Lung (tissue), 12 donors: ENCODE data around the gene CCDC146. TPM values are rescaled to one million over a fixed set of nuclear protein-coding genes. Genes with fewer than 3 reads are reported as not detected.

Experiments used
- ATAC-seq: fragments of 200-7000 bp; cut with Tn5 transposase; one replicate; pipeline ENCODE4 v1.9.1; 2020; ENCODE audit warnings: moderate number of reproducible peaks; ENCODE audit not compliant: insufficient read depth, low FRiP score
- DNase-seq, 3 donors: peaks; one replicate each; pipeline ENCODE4 v3.0.0-alpha.2; 2013 to 2017
- H3K27ac ChIP-seq, 2 donors: one replicate each; pipeline ENCODE4 v1.5.1; 2013; ENCODE audit warnings: mild to moderate bottlenecking in 2 of 2, moderate library complexity in 2 of 2, control low read depth in 1 of 2, inconsistent platforms in 1 of 2, low read depth in 1 of 2, low read length in 1 of 2
- H3K27me3 ChIP-seq, 3 donors: one replicate each; pipeline ENCODE4 v1.5.1; 2013; ENCODE audit warnings: low read length in 2 of 3; ENCODE audit not compliant: control insufficient read depth in 3 of 3, insufficient read depth in 3 of 3
- H3K36me3 ChIP-seq, 4 donors: one replicate each; pipeline ENCODE4 v1.5.1; 2013; ENCODE audit warnings: low read length in 4 of 4, mild to moderate bottlenecking in 1 of 4, moderate library complexity in 1 of 4; ENCODE audit not compliant: control insufficient read depth in 4 of 4, insufficient read depth in 4 of 4
- H3K4me1 ChIP-seq, 5 donors: one replicate each; pipeline ENCODE4 v1.5.1; 2013; ENCODE audit warnings: low read length in 5 of 5, mild to moderate bottlenecking in 2 of 5, moderate library complexity in 1 of 5; ENCODE audit not compliant: control insufficient read depth in 5 of 5, insufficient read depth in 5 of 5
- H3K4me3 ChIP-seq: one replicate; pipeline ENCODE4 v1.5.1; 2013; ENCODE audit warnings: mild to moderate bottlenecking, control low read depth, moderate library complexity
- H3K9ac ChIP-seq, 2 donors: one replicate each; pipeline ENCODE4 v1.5.1; 2013; ENCODE audit warnings: low read length in 2 of 2, control low read depth in 1 of 2; ENCODE audit not compliant: insufficient read depth in 1 of 2
- H3K9me3 ChIP-seq, 4 donors: one replicate each; pipeline ENCODE4 v1.5.1; 2013; ENCODE audit warnings: low read length in 3 of 4, mild to moderate bottlenecking in 1 of 4, moderate library complexity in 1 of 4; ENCODE audit not compliant: control insufficient read depth in 4 of 4, insufficient read depth in 3 of 4
- CTCF ChIP-seq: IDR thresholded peaks from 2 replicates; pipeline ENCODE4 v1.5.1; 2012; ENCODE audit warnings: mild to moderate bottlenecking; ENCODE audit errors: control extremely low read depth, extremely low read depth
- WGBS, 2 donors: extraction: QIAGEN DNeasy Blood & Tissue Kit; methylation state at CpG; one replicate each; pipeline ENCODE4 v1.1.7; 2013; 5-methylcytosine and 5-hydroxymethylcytosine counted together
- polyA plus RNA-seq, 2 donors: library from polyadenylated mRNA; stranded (reverse); fragments of 200-250 nt; gene quantifications; one replicate each; pipeline ENCODE4 v1.2.1, GENCODE V29; 2013
- total RNA-seq, 2 donors: library from RNA; depleted of rRNA in 1 of 2; stranded (reverse); fragments of >200 nt in 1 of 2; gene quantifications; one replicate each; pipeline ENCODE4 v1.2.1, GENCODE V29; 2014 to 2021
- donor health status: control.
- donor health status: control.
- donor health status: Bipolar disorder and iron deficiency.
- donor health status: healthy.
- donor health status: DM: yes; HTN: yes; CAD: no.

Gene CCDC146
- total and polyA plus RNA-seq, 4 donors = 8.4 to 29.6 (median 17.4) TPM

DNA sequence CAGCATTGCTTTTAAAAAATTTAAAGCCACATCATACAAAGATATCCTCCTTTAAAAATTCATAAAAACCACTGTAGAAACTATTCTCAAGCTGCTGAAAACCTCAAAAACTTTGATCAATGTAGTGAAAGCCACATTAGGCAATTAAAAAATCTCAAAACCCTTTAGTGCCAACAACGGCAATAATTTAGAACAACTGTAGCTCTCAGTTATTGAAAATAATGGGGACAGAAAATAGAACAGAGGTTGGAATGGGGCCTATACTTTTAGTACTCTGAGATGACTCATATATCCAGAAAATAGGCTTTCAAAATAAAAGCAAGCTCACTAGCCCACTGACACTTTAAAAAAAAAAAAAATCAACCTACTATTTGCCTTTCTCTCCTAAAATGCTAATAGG, 206.3 kb downstream of the CCDC146 start:
- TF ChIP-seq CTCF = no peak
- H3K9ac ChIP-seq = no peak overlapping the region
- H3K27me3 ChIP-seq = no peaks in the 10 kb centered on the region
- ATAC-seq (no peak), DNase-seq (no peak)
- H3K4me1 ChIP-seq = peaks cover 0 to 11% (median 3%) of the 10 kb centered on the region in 5 donors
- no peaks in the 10 kb centered on the region for H3K36me3 ChIP-seq
- no peak overlapping the region for H3K4me3 ChIP-seq
- H3K27ac ChIP-seq = no peak overlapping the region
- no peaks in the 10 kb centered on the region for H3K9me3 ChIP-seq
- WGBS, 2 donors = 28 to 68% methylated on average over 1 of the region's 1 CpG

- ATAC-seq (no peak), DNase-seq (no peak)
- Histone ChIP-seq H3K36me3 (no peaks in the 10 kb centered on the region), H3K27ac (peak overlapping the region; percentile 11 to 59), H3K9ac (no peak overlapping the region), H3K9me3 (no peaks in the 10 kb centered on the region), H3K4me1 (peaks cover 0 to 11% (median 3%) of the 10 kb centered on the region in 5 donors), H3K27me3 (no peaks in the 10 kb centered on the region), H3K4me3 (no peak overlapping the region)
- no peak for TF ChIP-seq CTCF
- 90 to 95% methylated on average over 4 of the region's 4 CpGs for WGBS, 2 donors
Measured at GRCh38 chr7:77329466-77330168, 207.2 kb downstream of the CCDC146 start.

DNA sequence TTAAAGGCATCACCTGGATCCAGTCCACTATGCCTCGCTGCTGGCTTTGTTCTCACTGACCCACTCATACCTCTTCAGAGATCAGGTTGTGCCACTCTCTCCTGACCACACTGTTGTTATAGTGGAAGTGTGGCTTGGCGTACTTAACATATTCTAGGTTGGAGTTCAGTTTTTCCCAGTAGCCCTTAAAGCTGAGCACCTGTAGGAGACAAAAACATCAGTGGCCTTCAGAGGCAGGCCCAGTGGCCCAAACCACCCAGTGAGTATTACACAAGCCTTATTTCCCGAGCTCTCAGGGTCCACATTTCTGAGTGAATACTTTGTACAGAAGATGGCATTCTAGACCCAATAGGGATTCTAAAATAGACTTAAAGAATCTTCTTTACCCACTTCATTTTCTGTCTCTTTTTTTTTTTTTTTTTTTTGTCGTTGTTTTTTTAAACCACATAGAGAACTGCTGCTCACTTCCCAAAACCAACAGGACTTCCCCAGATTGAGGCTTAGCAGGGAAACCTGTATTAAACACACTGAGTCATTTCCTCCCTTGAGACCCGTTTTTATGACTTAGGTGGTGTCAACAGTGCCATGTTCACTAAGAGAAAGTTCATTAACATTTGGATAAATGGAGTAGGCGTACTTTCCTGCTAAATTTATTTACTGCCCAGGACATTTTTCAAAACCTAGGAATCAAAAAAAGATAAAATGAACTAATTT, 207.9 kb downstream of the CCDC146 start:
- Histone ChIP-seq H3K4me1 (peaks cover 0 to 12% (median 3%) of the 10 kb centered on the region in 5 donors), H3K9ac (no peak overlapping the region), H3K27me3 (no peaks in the 10 kb centered on the region), H3K4me3 (no peak overlapping the region), H3K9me3 (no peaks in the 10 kb centered on the region), H3K27ac (peak overlapping the region; percentile 11 to 59), H3K36me3 (no peaks in the 10 kb centered on the region)
- no peak for TF ChIP-seq CTCF
- WGBS, 2 donors = 34 to 43% methylated on average over 6 of the region's 6 CpGs
- no peak for DNase-seq
- ATAC-seq = peak; percentile 20
